ENCODE results near the gene CTSL. TPM values are rescaled to one million over a fixed set of nuclear protein-coding genes. Genes with fewer than 3 reads are reported as not detected.

Gene CTSL
- total and polyA plus RNA-seq, 2 of the 13 experiments (the other 11 are each of a cell fraction or from before 2014, with no cell fraction given), result 78.1 to 113 TPM

- TF ChIP-seq ZBTB2 (CRISPR knock-in tag; IDR thresholded peaks at IDR 0.05; ENCODE audit: low read depth) (no peak), TRIM24 (CRISPR knock-in tag; IDR thresholded peaks at IDR 0.05) (no peak), MXD4 (CRISPR knock-in tag; IDR thresholded peaks at IDR 0.05) (no peak), FOXA1 (IDR thresholded peaks at IDR 0.05) (no peak), FOXA1 (CRISPR knock-in tag; IDR thresholded peaks at IDR 0.05) (no peak), CEBPG (CRISPR knock-in tag; IDR thresholded peaks at IDR 0.05) (no peak), ZNF430 (CRISPR knock-in tag; IDR thresholded peaks at IDR 0.05) (no peak), ATF7-NPFF (CRISPR knock-in tag; IDR thresholded peaks at IDR 0.05; ENCODE audit: low read depth) (no peak)
These were observed 48.7 kb upstream of the CTSL start (continued) for GRCh38 chr9:87676976-87677775.

DNA sequence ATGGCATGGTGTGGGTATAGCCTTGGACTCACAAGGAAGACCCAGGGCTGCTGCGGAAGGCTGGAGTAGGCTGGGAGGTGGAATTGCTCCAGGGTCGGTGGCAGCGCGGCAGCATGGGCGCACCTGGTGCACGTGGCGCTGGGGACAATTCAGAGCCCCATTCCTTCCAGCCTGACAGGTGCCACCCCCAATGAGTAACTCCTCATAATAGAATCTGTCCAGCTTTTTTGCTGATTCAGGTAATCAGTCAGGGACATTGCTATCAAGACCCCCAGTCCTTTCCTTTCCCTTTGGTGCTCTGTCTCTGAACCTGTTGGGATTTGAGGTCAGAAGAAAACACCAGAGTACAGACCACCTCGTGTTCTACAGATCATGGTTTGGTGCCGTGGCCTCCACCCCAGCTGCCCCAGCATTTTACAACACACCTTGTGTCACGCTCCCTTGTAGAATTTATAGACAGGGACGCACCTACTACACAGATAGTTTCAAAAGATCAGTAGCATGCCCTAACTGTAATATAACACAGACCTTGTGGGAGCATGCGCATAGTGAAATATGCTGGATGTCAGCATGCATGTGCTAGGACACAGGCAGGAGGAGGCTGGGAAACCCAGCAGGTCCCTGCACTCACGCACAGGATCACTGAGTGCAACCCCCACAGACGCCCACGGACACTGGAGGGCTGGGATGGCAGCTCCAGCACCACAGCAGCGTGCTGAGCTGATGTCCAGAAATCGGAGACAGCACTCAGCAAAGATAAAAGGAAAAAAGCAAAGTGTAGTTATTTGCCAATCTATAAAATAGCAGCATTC lies 47.9 kb upstream of the CTSL start:
- Histone ChIP-seq H3K27me3 (ENCODE audit: control insufficient read depth in 1 of 2, insufficient read depth in 2 of 2, low read length in 2 of 2) (no peaks in the 10 kb centered on the region), H3K4me1 (ENCODE audit: insufficient read depth, low read length) (no peaks in the 10 kb centered on the region), H3K79me2 (ENCODE audit: insufficient read depth, low read length) (no peaks in the 10 kb centered on the region), H3K9me3 (ENCODE audit: low read length) (no peaks in the 10 kb centered on the region), H3K4me2 (ENCODE audit: low read depth, low read length) (no peak overlapping the region), H4K20me1 (ENCODE audit: insufficient read depth, low read length) (no peaks in the 10 kb centered on the region), H3K9ac (ENCODE audit: insufficient read depth, low read depth, low read length) (no peak overlapping the region), H2AFZ (ENCODE audit: low read length) (no peak overlapping the region), H3K36me3 (replicated peaks in 1 of 2; ENCODE audit: control insufficient read depth in 1 of 2, insufficient read depth in 2 of 2, low read length in 2 of 2) (peaks cover 13 to 28% of the 10 kb centered on the region in 2 experiments), H3K27ac (ENCODE audit: extremely low read length, insufficient read depth, low read length) (no peak overlapping the region), H3K4me3 (replicated peaks in 1 of 3; ENCODE audit: insufficient read depth in 1 of 3, low read depth in 2 of 3, low read length in 3 of 3) (no peak overlapping the region)
- ATAC-seq (peak; percentile 14; the same call in 2 of the 3 replicates), DNase-seq (ENCODE audit: low spot score) (no peak), FAIRE-seq (no peak)
- 96% methylated on average over 11 of the region's 17 CpGs for WGBS (ENCODE audit: low lambda C conversion rate)
- ChIA-PET POLR2A (no interaction called here), CTCF (ENCODE audit: low intra/inter-chr PET ratio, low total read pairs) (interaction anchor here (0.7 to 5.5 kb wide), 3 partner anchors 51 to 341 kb away, joined by 3 to 25 read pairs (median 3); no protein-coding TSS in a partner anchor)
- peak; percentile 82 to 90 for TF ChIP-seq MAFK (conservative IDR thresholded peaks at IDR 0.05 in 1 of 2, IDR thresholded peaks at IDR 0.05 in 1 of 2; ENCODE audit: low read length in 2 of 2)
- no peak for TF ChIP-seq SMARCC2 (IDR thresholded peaks at IDR 0.05)
- TF ChIP-seq, protein P1, sequence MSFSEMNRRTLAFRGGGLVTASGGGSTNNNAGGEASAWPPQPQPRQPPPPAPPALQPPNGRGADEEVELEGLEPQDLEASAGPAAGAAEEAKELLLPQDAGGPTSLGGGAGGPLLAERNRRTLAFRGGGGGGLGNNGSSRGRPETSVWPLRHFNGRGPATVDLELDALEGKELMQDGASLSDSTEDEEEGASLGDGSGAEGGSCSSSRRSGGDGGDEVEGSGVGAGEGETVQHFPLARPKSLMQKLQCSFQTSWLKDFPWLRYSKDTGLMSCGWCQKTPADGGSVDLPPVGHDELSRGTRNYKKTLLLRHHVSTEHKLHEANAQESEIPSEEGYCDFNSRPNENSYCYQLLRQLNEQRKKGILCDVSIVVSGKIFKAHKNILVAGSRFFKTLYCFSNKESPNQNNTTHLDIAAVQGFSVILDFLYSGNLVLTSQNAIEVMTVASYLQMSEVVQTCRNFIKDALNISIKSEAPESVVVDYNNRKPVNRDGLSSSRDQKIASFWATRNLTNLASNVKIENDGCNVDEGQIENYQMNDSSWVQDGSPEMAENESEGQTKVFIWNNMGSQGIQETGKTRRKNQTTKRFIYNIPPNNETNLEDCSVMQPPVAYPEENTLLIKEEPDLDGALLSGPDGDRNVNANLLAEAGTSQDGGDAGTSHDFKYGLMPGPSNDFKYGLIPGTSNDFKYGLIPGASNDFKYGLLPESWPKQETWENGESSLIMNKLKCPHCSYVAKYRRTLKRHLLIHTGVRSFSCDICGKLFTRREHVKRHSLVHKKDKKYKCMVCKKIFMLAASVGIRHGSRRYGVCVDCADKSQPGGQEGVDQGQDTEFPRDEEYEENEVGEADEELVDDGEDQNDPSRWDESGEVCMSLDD (CRISPR knock-in tag; IDR thresholded peaks at IDR 0.05; ENCODE audit: borderline replicate concordance), result no peak
- TF ChIP-seq MAFF (IDR thresholded peaks at IDR 0.05; ENCODE audit: low read depth, low read length), result peak; percentile 83
- in situ Hi-C loops (cut with HindIII; ENCODE audit: extremely low pct_ligation_motif_present, low pct_unique_long_range_greater_than_20kb), result loop anchor here (5.0 kb wide), 1 partner anchor 134 kb away; no protein-coding TSS in a partner anchor
- no TSS peak for BruUV-seq (replicated peaks)
- intact Hi-C loops (cut with micrococcal nuclease; ENCODE audit: unreplicated experiment), result loop anchor here (1.0 kb wide), 1 partner anchor 135 kb away; no protein-coding TSS in a partner anchor
